Epithelial cell of esophagus (primary cell): Measurements from ENCODE around the gene GJD4.

ENCODE experiments used
- DNase-seq: peaks from one replicate; pipeline ENCODE4 v3.0.0; 2010; ENCODE audit warnings: low read depth
- H3K4me3 ChIP-seq: 2 replicates; pipeline ENCODE4 v1.5.1; 2011; ENCODE audit warnings: mild to moderate bottlenecking, low read length, control low read depth
- TF ChIP-seq, protein P1 (sequence below): IDR thresholded peaks from 2 replicates; pipeline ENCODE4 v1.5.1; 2011; ENCODE audit warnings: low read depth, mild to moderate bottlenecking, low read length, control low read depth, inconsistent platforms; ENCODE audit not compliant: insufficient read depth; ENCODE audit errors: missing control alignments

The GJD4 gene

DNA sequence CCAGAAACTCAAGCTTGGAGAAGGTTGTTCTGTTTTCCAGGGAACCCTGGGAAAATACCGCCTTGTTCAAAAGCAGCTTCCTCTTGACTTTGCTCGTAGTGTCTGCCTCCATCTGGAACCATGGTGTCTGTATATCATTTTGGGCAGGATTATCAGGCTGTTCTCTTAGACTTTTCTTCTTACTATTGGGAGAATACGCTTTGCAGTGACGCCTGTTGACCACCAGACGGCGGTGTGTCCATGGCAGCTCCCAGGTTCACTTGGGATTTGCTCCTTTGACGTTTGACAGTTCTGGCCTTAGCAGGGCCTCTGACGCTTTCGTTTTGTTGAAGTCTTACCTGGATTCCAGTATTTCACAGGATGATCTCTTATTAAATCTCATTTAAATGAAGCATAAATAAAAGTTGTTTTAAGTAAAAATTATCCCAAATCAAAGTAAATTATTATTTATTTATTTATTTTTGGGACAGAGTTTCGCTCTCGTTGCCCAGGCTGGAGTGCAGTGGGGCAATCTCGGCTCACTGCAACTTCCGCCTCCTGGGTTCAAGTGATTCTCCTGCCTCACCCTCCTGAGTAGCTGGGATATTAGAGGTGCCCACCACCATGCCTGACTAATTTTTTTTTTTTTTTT lies 41.8 kb upstream of the GJD4 start:
- TF ChIP-seq, protein P1, sequence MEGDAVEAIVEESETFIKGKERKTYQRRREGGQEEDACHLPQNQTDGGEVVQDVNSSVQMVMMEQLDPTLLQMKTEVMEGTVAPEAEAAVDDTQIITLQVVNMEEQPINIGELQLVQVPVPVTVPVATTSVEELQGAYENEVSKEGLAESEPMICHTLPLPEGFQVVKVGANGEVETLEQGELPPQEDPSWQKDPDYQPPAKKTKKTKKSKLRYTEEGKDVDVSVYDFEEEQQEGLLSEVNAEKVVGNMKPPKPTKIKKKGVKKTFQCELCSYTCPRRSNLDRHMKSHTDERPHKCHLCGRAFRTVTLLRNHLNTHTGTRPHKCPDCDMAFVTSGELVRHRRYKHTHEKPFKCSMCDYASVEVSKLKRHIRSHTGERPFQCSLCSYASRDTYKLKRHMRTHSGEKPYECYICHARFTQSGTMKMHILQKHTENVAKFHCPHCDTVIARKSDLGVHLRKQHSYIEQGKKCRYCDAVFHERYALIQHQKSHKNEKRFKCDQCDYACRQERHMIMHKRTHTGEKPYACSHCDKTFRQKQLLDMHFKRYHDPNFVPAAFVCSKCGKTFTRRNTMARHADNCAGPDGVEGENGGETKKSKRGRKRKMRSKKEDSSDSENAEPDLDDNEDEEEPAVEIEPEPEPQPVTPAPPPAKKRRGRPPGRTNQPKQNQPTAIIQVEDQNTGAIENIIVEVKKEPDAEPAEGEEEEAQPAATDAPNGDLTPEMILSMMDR, result peak; percentile 100
- peak; percentile 77 for DNase-seq

DNA sequence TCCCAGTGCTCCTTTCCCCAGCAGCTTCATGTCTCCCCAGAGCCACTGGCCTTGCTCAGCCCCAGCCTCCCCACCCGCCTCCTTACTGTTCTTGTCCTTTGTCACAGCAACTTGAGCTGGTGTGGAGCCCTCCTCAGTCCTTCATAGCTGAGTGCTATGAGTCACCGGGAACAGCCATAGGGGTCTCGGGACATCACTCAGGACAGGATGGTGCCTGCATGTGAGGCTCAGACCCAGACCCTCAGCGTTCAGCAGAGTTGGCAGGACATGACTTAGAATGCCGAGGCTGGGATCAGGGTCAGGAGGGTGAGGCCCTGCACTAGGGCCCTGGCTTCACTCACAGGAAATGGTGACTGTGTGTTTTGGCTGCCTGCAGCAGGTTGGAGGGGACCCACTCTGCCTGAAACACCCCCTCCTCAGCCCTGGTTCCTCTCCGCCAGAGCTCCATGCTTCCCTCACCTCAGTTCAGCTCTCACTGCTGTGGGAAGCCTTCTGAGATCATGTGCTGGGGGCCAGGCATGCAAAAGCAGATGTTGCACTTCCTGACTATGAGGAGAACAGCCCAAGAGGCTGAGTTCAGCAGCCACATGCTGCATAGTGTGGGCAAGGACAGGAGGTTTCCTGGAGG lies 40.7 kb upstream of the GJD4 start:
- no peak overlapping the region for H3K4me3 ChIP-seq
- TF ChIP-seq, protein P1, result no peak
- DNase-seq, result no peak

More for the DNA sequence above, 41.8 kb upstream of the GJD4 start:
- H3K4me3 ChIP-seq, result no peak overlapping the region

DNA sequence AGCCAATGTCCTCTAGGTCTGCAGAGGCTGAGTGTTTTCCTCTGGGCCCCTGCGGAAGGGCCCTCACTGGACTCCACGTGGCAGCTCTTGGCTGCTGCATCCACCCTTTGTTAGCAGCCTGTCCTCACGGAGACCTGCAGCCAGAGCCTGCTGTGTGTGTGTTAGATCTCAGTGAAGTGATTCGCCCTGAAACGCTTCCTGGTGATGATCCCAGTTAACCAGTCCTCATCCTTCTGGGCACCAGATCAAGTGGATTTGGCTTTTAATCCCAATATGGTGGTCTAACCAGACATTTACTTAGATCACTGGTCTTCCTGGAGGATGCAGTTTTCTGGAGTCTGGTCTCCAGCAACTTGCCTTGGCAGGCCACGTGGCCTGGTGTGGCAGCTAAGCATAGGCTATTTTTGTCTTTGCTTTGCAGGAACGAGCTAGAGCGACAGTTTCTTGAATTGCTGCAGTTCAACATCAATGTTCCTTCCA lies 39.5 kb upstream of the GJD4 start:
- TF ChIP-seq, protein P1, result no peak
- DNase-seq, result no peak
- H3K4me3 ChIP-seq, result no peak overlapping the region

DNA sequence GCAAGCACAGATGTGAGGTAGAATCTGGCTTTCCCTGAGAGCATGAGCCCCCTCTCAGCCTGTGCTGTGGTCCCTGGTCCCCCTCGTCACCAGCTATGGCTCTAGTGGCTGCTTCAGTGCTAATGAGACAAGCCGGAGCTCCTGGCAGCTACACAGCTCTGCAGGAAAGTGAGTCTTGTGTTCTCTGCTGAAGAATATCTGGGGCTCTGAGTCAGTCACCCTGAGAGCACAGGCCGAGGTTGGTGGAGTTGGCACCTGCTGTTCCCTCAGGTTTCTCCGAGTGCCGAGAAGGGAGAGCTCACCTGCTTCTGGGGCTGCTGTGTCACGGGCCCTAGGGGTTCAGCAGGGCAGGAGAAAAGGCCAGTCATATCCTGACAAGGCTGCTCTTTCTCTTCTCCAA lies 37.2 kb upstream of the GJD4 start:
- DNase-seq, result no peak
- TF ChIP-seq, protein P1, result no peak
- no peak overlapping the region for H3K4me3 ChIP-seq

DNA sequence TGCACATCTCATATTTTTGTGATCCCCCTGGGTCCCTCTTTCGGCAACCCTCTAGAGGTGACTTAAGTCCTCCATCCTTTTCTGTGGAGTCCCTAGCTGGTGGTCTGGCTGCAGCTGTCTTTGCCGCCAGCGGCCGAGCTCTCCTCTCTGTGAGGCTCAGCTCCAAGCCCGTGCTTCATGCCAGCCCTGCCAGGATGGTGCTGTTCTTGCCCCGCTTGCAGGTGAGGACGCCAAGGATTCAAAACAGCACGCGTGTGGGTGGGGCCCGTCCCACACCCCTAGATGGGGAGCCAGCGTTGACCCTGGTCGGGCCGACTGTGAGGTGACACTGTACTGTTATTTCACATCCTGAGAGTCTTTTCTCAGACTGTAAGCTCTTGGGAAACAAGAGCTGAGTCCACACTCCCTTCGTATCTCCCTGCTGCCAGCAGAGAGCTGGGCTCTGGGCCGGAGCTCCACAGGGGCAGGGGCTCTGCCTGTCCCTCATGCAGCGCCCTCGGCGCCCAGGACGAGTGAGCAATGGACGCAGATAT lies 36.6 kb upstream of the GJD4 start:
- no peak for DNase-seq
- no peak overlapping the region for H3K4me3 ChIP-seq
- TF ChIP-seq, protein P1, result no peak

DNA sequence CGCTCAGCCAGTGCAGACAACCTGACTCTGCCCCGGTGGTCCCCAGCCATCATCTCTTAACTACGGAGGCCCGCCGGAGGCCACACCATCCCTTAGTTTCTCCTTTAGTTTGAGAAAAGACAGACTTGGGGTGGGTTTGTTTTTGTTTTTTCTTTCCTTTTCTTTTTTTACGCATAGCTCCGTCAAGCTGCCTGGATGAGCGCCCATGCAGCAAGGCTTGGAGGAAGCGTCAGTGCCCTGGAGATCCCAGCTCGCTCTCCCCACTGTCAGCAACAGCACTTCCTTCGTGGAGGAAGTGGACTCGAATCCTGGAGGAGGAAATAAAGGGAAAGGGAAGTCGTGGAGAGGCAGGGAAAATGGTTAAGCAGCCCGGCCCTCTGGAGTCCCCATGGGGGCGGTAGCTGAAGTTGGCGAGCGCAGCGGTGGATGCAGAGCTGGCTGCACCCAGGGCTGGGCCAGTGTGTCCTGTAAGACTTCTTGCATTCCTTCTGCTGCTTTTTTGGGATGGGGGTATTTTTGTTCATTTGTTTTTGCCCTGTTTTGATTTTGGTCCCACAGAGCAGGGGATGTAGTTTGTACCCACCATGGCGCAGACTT lies 35.9 kb upstream of the GJD4 start:
- no peak for DNase-seq
- no peak overlapping the region for H3K4me3 ChIP-seq
- TF ChIP-seq, protein P1, result no peak
